ENCODE results near the gene PDZD7. TPM values are rescaled to one million over a fixed set of nuclear protein-coding genes. Genes with fewer than 3 reads are reported as not detected.

The PDZD7 gene
- total and polyA plus RNA-seq, 2 donors (not counting 3 experiments of a cell fraction or from before 2014, with no cell fraction given), result 0.41 to 1.6 TPM

DNA sequence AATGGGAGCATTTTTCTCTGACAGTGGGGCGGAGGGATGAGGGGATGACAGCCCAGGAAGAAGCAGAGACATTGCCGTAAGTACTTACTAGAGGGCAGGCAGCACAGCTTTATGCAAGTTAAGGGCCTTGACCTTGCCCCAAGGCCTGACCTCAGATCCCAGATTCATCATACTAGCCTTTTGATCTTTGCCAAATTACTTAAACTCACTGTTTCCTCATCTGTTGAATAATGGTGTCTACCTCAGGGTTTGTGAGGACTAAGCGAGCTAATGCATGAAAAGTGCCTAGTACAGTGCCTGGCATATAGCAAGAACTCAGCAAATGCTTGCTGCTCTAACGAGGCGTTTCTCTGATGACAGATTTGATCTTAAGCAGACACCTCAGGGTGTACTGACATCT, 65.1 kb downstream of the PDZD7 start:
- Histone ChIP-seq H3K36me3 (ENCODE audit: control insufficient read depth in 2 of 2, extremely low read depth in 1 of 2, insufficient read depth in 2 of 2, low read length in 2 of 2) (peaks cover 0 to 4% of the 10 kb centered on the region in 2 experiments), H3K9me1 (replicated peaks; ENCODE audit: control insufficient read depth, extremely low read depth, insufficient read depth, low read length) (no peaks in the 10 kb centered on the region), H3K27ac (ENCODE audit: insufficient read depth, low read depth, low read length) (no peak overlapping the region), H3K79me2 (ENCODE audit: control insufficient read depth, insufficient read depth, low read length) (no peaks in the 10 kb centered on the region), H3K4me1 (ENCODE audit: control insufficient read depth, extremely low read depth, insufficient read depth, low read length) (peaks cover 12% of the 10 kb centered on the region), H3K4me3 (replicated peaks in 1 of 3; ENCODE audit: insufficient read depth in 1 of 3, low read depth in 1 of 3, low read length in 3 of 3) (no peak overlapping the region), H3K9ac (replicated peaks; ENCODE audit: extremely low read depth, insufficient read depth, low read length) (no peak overlapping the region), H3K27me3 (ENCODE audit: control insufficient read depth in 2 of 2, insufficient read depth in 2 of 2, low read length in 2 of 2) (no peaks in the 10 kb centered on the region), H2AFZ (ENCODE audit: low read depth, low read length) (no peak overlapping the region), H3K4me2 (ENCODE audit: insufficient read depth, low read length) (no peak overlapping the region), H4K20me1 (replicated peaks; ENCODE audit: control insufficient read depth, extremely low read depth, insufficient read depth, low read length) (no peaks in the 10 kb centered on the region), H3K9me3 (replicated peaks; ENCODE audit: control insufficient read depth, insufficient read depth, low read length) (no peaks in the 10 kb centered on the region)
- intact Hi-C loops (cut with micrococcal nuclease), result no loop called here
- POLR2A ChIA-PET, result no interaction called here
- CTCF ChIA-PET, result interaction anchor here (1.3 to 5.3 kb wide), 4 partner anchors 9 to 49 kb away, joined by 4 to 54 read pairs (median 5); no protein-coding TSS in a partner anchor
- DNase-seq (ENCODE audit: low read depth, low spot score) (no peak), FAIRE-seq (no peak)
- TF ChIP-seq, protein P1, sequence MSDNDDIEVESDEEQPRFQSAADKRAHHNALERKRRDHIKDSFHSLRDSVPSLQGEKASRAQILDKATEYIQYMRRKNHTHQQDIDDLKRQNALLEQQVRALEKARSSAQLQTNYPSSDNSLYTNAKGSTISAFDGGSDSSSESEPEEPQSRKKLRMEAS (IDR thresholded peaks at IDR 0.05; ENCODE audit: insufficient read depth, insufficient read length), result no peak
- TF ChIP-seq, protein P2, sequence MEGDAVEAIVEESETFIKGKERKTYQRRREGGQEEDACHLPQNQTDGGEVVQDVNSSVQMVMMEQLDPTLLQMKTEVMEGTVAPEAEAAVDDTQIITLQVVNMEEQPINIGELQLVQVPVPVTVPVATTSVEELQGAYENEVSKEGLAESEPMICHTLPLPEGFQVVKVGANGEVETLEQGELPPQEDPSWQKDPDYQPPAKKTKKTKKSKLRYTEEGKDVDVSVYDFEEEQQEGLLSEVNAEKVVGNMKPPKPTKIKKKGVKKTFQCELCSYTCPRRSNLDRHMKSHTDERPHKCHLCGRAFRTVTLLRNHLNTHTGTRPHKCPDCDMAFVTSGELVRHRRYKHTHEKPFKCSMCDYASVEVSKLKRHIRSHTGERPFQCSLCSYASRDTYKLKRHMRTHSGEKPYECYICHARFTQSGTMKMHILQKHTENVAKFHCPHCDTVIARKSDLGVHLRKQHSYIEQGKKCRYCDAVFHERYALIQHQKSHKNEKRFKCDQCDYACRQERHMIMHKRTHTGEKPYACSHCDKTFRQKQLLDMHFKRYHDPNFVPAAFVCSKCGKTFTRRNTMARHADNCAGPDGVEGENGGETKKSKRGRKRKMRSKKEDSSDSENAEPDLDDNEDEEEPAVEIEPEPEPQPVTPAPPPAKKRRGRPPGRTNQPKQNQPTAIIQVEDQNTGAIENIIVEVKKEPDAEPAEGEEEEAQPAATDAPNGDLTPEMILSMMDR (IDR thresholded peaks at IDR 0.05; ENCODE audit: extremely low read depth in 1 of 2, insufficient read depth in 1 of 2, low read depth in 1 of 2, low read length in 2 of 2), result no peak
- no peak for TF ChIP-seq GATA2 (IDR thresholded peaks at IDR 0.05; ENCODE audit: insufficient read depth, insufficient read length, low read depth, low read length)
- TF ChIP-seq JUN (IDR thresholded peaks at IDR 0.05; ENCODE audit: borderline replicate concordance, insufficient read depth, insufficient read length, low read depth), result no peak
- no peak for TF ChIP-seq POLR2AphosphoS5 (IDR thresholded peaks at IDR 0.05; ENCODE audit: insufficient read depth, low read depth, low read length)
- no TSS peak for BruUV-seq (replicated peaks)
- dilution Hi-C loops (cut with MboI; ENCODE audit: extremely low pct_ligation_motif_present, low sequenced_read_pairs), result no loop called here

DNA sequence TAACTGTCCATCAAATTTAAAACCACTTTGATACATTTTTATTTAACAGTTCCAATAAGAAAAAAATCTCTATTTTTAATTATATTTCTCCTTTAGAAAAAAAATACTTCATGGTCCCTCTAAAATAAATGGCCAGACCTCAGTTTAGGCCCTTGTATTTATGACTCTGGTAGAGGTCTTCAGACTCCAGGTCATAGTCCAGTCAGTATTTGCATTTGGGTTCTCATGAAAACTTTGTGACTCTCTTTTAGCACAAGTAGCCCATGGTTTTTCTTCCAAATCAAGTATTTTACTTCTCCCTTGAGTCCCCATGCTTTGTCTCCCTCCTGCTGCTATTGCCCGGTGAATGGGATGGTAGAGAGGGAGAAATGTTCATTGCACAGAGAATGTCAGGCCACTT, 67.1 kb downstream of the PDZD7 start:
- Histone ChIP-seq H3K36me3 (ENCODE audit: control insufficient read depth in 2 of 2, extremely low read depth in 1 of 2, insufficient read depth in 2 of 2, low read length in 2 of 2) (peaks cover 4 to 8% of the 10 kb centered on the region in 2 experiments), H2AFZ (ENCODE audit: low read depth, low read length) (no peak overlapping the region), H3K27me3 (ENCODE audit: control insufficient read depth in 2 of 2, insufficient read depth in 2 of 2, low read length in 2 of 2) (no peaks in the 10 kb centered on the region), H3K9me3 (replicated peaks; ENCODE audit: control insufficient read depth, insufficient read depth, low read length) (no peaks in the 10 kb centered on the region), H4K20me1 (replicated peaks; ENCODE audit: control insufficient read depth, extremely low read depth, insufficient read depth, low read length) (no peaks in the 10 kb centered on the region), H3K4me3 (replicated peaks in 1 of 3; ENCODE audit: insufficient read depth in 1 of 3, low read depth in 1 of 3, low read length in 3 of 3) (no peak overlapping the region), H3K4me2 (ENCODE audit: insufficient read depth, low read length) (no peak overlapping the region), H3K4me1 (ENCODE audit: control insufficient read depth, extremely low read depth, insufficient read depth, low read length) (peaks cover 3% of the 10 kb centered on the region), H3K9me1 (replicated peaks; ENCODE audit: control insufficient read depth, extremely low read depth, insufficient read depth, low read length) (no peaks in the 10 kb centered on the region), H3K79me2 (ENCODE audit: control insufficient read depth, insufficient read depth, low read length) (no peaks in the 10 kb centered on the region), H3K27ac (ENCODE audit: insufficient read depth, low read depth, low read length) (no peak overlapping the region), H3K9ac (replicated peaks; ENCODE audit: extremely low read depth, insufficient read depth, low read length) (no peak overlapping the region)
- POLR2A ChIA-PET, result no interaction called here
- TF ChIP-seq POLR2AphosphoS5 (IDR thresholded peaks at IDR 0.05; ENCODE audit: insufficient read depth, low read depth, low read length), result no peak
- TF ChIP-seq MYC (IDR thresholded peaks at IDR 0.05; ENCODE audit: low read depth, low read length), result no peak
- TF ChIP-seq GATA2 (IDR thresholded peaks at IDR 0.05; ENCODE audit: insufficient read depth, insufficient read length, low read depth, low read length), result no peak
- TF ChIP-seq FOS (IDR thresholded peaks at IDR 0.05; ENCODE audit: borderline replicate concordance, insufficient read depth, low read length), result no peak
- TF ChIP-seq JUN (IDR thresholded peaks at IDR 0.05; ENCODE audit: borderline replicate concordance, insufficient read depth, insufficient read length, low read depth), result no peak
- TF ChIP-seq, protein P1 (IDR thresholded peaks at IDR 0.05; ENCODE audit: insufficient read depth, insufficient read length), result no peak
- TF ChIP-seq POLR2A (IDR thresholded peaks at IDR 0.05; ENCODE audit: low read depth, low read length), result no peak
- no peak for TF ChIP-seq EZH2 (IDR thresholded peaks at IDR 0.05; ENCODE audit: borderline replicate concordance, low read depth, low read length, severe bottlenecking)
- TF ChIP-seq, protein P2 (IDR thresholded peaks at IDR 0.05; ENCODE audit: extremely low read depth in 1 of 2, insufficient read depth in 1 of 2, low read depth in 1 of 2, low read length in 2 of 2), result no peak
- dilution Hi-C loops (cut with MboI; ENCODE audit: extremely low pct_ligation_motif_present, low sequenced_read_pairs) (no loop called here), intact Hi-C loops (cut with micrococcal nuclease) (no loop called here)
- no peak for DNase-seq (ENCODE audit: low read depth, low spot score)
- no TSS peak for BruUV-seq (replicated peaks)
- no peak for FAIRE-seq
- CTCF ChIA-PET, result interaction anchor here (1.3 kb wide), 1 partner anchor 50 kb away, joined by 3 read pairs; no protein-coding TSS in a partner anchor

Data from endothelial cell of umbilical vein (primary cell).